H1 (cell line): Measurements from ENCODE around the gene MYO9B. TPM values are rescaled to one million over a fixed set of nuclear protein-coding genes. Genes with fewer than 3 reads are reported as not detected.

Source experiments
- SP4 ChIP-seq: IDR thresholded peaks from 2 replicates; pipeline ENCODE4 v1.6.1; 2012; ENCODE audit warnings: low read length, inconsistent platforms
- SRF ChIP-seq: IDR thresholded peaks from 2 replicates; pipeline ENCODE4 v1.6.1; 2011; ENCODE audit warnings: mild to moderate bottlenecking, low read depth, low read length, moderate library complexity
- polyA plus RNA-seq, 7 experiments: library from polyadenylated mRNA; depleted of rRNA in 3 of 7; stranded (reverse) in 5 of 7; unstranded in 2 of 7; fragments of >200 nt in 5 of 7; fragments of 200-250 nt in 2 of 7; gene quantifications; 1 replicate in 5 of 7; 2 replicates in 1 of 7; 4 replicates in 1 of 7; pipeline versions ENCODE4 v1.2.1 to v1.2.3, GENCODE V29; 2011 to 2013; ENCODE audit warnings: missing spikeins in 2 of 7, mixed read lengths in 2 of 7
- total RNA-seq: library from RNA; stranded (reverse); fragmentation: NEBNext Ultra II Directional; extraction: Animal tissue kit (Norgen Biotek cat#: 25700); gene quantifications from 2 replicates; pipeline ENCODE4 v1.2.1, GENCODE V29; 2021
- TF ChIP-seq, protein P1 (sequence below): IDR thresholded peaks from 2 replicates; pipeline ENCODE4 v1.6.1; 2012; ENCODE audit warnings: inconsistent platforms
- TF ChIP-seq, protein P2 (sequence below): IDR thresholded peaks from 2 replicates; pipeline ENCODE4 v1.6.1; 2012; ENCODE audit warnings: low read length, inconsistent platforms

The MYO9B gene
- total and polyA plus RNA-seq, 2 of the 8 experiments (the other 6 are each of a cell fraction or from before 2014, with no cell fraction given): 27.6 to 77.1 TPM

DNA sequence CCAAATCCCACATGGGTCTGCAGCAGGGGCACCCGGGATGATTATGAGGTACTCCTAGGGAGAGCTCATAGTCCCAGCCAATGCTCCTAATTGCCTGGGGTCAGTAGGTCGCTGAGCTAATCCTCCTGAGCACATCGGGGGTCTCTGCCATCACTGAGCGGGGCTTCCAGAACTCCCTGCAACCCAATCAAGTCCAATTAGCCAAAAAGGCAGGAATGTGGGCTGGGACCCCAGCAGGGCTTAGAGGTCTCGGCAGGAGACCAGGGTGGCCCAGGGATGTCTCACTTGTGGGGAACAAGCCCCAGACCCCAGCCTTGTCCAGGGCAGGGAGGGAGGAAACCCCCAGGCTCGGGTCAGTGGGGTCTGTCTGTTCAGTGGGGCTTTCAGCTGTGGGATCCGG, 31.8 kb upstream of the MYO9B start (continued):
- TF ChIP-seq, protein P1, sequence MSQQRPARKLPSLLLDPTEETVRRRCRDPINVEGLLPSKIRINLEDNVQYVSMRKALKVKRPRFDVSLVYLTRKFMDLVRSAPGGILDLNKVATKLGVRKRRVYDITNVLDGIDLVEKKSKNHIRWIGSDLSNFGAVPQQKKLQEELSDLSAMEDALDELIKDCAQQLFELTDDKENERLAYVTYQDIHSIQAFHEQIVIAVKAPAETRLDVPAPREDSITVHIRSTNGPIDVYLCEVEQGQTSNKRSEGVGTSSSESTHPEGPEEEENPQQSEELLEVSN: no peak
- TF ChIP-seq, protein P2, sequence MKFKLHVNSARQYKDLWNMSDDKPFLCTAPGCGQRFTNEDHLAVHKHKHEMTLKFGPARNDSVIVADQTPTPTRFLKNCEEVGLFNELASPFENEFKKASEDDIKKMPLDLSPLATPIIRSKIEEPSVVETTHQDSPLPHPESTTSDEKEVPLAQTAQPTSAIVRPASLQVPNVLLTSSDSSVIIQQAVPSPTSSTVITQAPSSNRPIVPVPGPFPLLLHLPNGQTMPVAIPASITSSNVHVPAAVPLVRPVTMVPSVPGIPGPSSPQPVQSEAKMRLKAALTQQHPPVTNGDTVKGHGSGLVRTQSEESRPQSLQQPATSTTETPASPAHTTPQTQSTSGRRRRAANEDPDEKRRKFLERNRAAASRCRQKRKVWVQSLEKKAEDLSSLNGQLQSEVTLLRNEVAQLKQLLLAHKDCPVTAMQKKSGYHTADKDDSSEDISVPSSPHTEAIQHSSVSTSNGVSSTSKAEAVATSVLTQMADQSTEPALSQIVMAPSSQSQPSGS: no peak
- TF ChIP-seq SP4: no peak
- TF ChIP-seq SRF: no peak
